Keratinocyte (primary cell): ENCODE results near the gene CCDC32. TPM values are rescaled to one million over a fixed set of nuclear protein-coding genes. Genes with fewer than 3 reads are reported as not detected.

Experiments used
- DNase-seq: peaks from one replicate; pipeline ENCODE4 v3.0.0-alpha.2; 2011; ENCODE audit warnings: low read depth, missing footprints, low spot score
- FAIRE-seq: peaks from 2 replicates; lab custom pipeline; 2011; peaks lifted over from hg19 to GRCh38; lab: Jason Lieb, UNC
- H2AFZ ChIP-seq: 2 replicates; pipeline ENCODE4 v1.6.0; 2012; ENCODE audit warnings: low read length, control low read depth, inconsistent platforms; ENCODE audit not compliant: control insufficient read depth
- H3K27ac ChIP-seq: 2 replicates; pipeline ENCODE4 v1.5.1; 2011; ENCODE audit warnings: low read length; ENCODE audit not compliant: control insufficient read depth, insufficient read depth
- H3K27me3 ChIP-seq: 3 replicates; pipeline ENCODE4 v1.6.0; 2011; ENCODE audit warnings: low read length; ENCODE audit not compliant: control insufficient read depth, insufficient read depth; ENCODE audit errors: extremely low read depth
- H3K36me3 ChIP-seq, 2 experiments: 2 replicates in 1 of 2; 3 replicates in 1 of 2; pipeline ENCODE4 v1.5.1; 2011; ENCODE audit warnings: low read length in 2 of 2, mild to moderate bottlenecking in 1 of 2; ENCODE audit not compliant: control insufficient read depth in 2 of 2, insufficient read depth in 2 of 2; ENCODE audit errors: extremely low read depth in 1 of 2
- H3K4me1 ChIP-seq: 3 replicates; pipeline ENCODE4 v1.5.1; 2011; ENCODE audit warnings: low read length; ENCODE audit not compliant: control insufficient read depth, insufficient read depth; ENCODE audit errors: extremely low read depth
- H3K4me2 ChIP-seq: 3 replicates; pipeline ENCODE4 v1.6.0; 2011; ENCODE audit warnings: low read depth, low read length; ENCODE audit not compliant: control insufficient read depth, insufficient read depth; ENCODE audit errors: extremely low read depth
- H3K4me3 ChIP-seq, 3 experiments: fragments of 200-600 bp in 1 of 3; sonication (generic) in 1 of 3; 2 replicates in 2 of 3; 3 replicates in 1 of 3; pipeline ENCODE4 v1.5.1; 2011 to 2016; ENCODE audit warnings: low read length in 3 of 3, mild to moderate bottlenecking in 3 of 3, control low read depth in 2 of 3, inconsistent platforms in 1 of 3, low read depth in 1 of 3, mixed read lengths in 1 of 3, mixed run types in 1 of 3, moderate library complexity in 1 of 3; ENCODE audit not compliant: control insufficient read depth in 2 of 3, insufficient read depth in 2 of 3; ENCODE audit errors: extremely low read depth in 1 of 3
- H3K79me2 ChIP-seq: 2 replicates; pipeline ENCODE4 v1.6.0; 2012; ENCODE audit warnings: low read length; ENCODE audit not compliant: control insufficient read depth, insufficient read depth
- H3K9ac ChIP-seq: 3 replicates; pipeline ENCODE4 v1.6.0; 2011; ENCODE audit warnings: low read length; ENCODE audit not compliant: control insufficient read depth, insufficient read depth; ENCODE audit errors: extremely low read depth
- H3K9me1 ChIP-seq: 3 replicates; pipeline ENCODE4 v1.6.0; 2011; ENCODE audit warnings: low read length; ENCODE audit not compliant: control insufficient read depth, insufficient read depth; ENCODE audit errors: extremely low read depth
- H3K9me3 ChIP-seq: 2 replicates; pipeline ENCODE4 v1.5.1; 2012; ENCODE audit warnings: low read depth, low read length; ENCODE audit not compliant: control insufficient read depth
- H4K20me1 ChIP-seq: 3 replicates; pipeline ENCODE4 v1.6.0; 2011; ENCODE audit warnings: low read length; ENCODE audit not compliant: control insufficient read depth, insufficient read depth; ENCODE audit errors: extremely low read depth
- CTCF ChIP-seq, 3 experiments: IDR thresholded peaks in 1 of 3; conservative IDR thresholded peaks in 1 of 3; optimal IDR thresholded peaks in 1 of 3; 2 replicates in 2 of 3; 3 replicates in 1 of 3; pipeline versions ENCODE3 to v1.5.1; 2011; ENCODE audit warnings: low read length in 3 of 3, mild to moderate bottlenecking in 3 of 3, moderate library complexity in 2 of 3, control low read depth in 1 of 3, inconsistent platforms in 1 of 3; ENCODE audit not compliant: insufficient read depth in 2 of 3; ENCODE audit errors: extremely low read depth in 1 of 3
- EZH2 ChIP-seq: IDR thresholded peaks from one replicate; pipeline ENCODE4 v1.6.1; 2012; ENCODE audit warnings: inconsistent platforms, mild to moderate bottlenecking, low read length, moderate library complexity
- dilution Hi-C: fragments of 300-500 bp; cut with MboI; formaldehyde crosslinking; loops from one replicate; pipeline ENCODE4 v1.7.0; 2020; ENCODE audit warnings: low sequenced_read_pairs; ENCODE audit not compliant: extremely low pct_ligation_motif_present
- polyA plus RNA-seq, 5 experiments: library from polyadenylated mRNA; depleted of rRNA in 3 of 5; stranded (reverse) in 3 of 5; stranded (forward) in 1 of 5; unstranded in 1 of 5; fragments of >200 nt; gene quantifications; 1 replicate in 1 of 5; 2 replicates in 3 of 5; 3 replicates in 1 of 5; pipeline versions ENCODE4 v1.2.1 to v1.2.3, GENCODE V29; 2011 to 2012; ENCODE audit warnings: missing spikeins in 2 of 5, low read depth in 1 of 5, low replicate concordance in 1 of 5

CCDC32 gene
- polyA plus RNA-seq, 1 donor (not counting 4 experiments of a cell fraction or from before 2014, with no cell fraction given): 18.0 TPM

- H3K27me3 ChIP-seq: no peaks in the 10 kb centered on the region
- no peak overlapping the region for H3K4me2 ChIP-seq
- H2AFZ ChIP-seq: no peak overlapping the region
- no peak for TF ChIP-seq CTCF (optimal IDR thresholded peaks at IDR 0.05 in 1 of 3, IDR thresholded peaks at IDR 0.05 in 1 of 3, conservative IDR thresholded peaks at IDR 0.05 in 1 of 3; ENCODE audit: extremely low read depth in 1 of 3, insufficient read depth in 2 of 3, low read length in 3 of 3)
- no peak for TF ChIP-seq EZH2
- peaks cover 2% of the 10 kb centered on the region for H3K9me1 ChIP-seq
- no peaks in the 10 kb centered on the region for H3K4me1 ChIP-seq
- no peaks in the 10 kb centered on the region for H3K9me3 ChIP-seq
- H3K36me3 ChIP-seq: peaks cover 5 to 7% of the 10 kb centered on the region in 2 experiments
- no peak overlapping the region for H3K27ac ChIP-seq
- no peak for FAIRE-seq
- no peaks in the 10 kb centered on the region for H3K79me2 ChIP-seq
- no peak for DNase-seq
- H4K20me1 ChIP-seq: no peaks in the 10 kb centered on the region
- dilution Hi-C loops: no loop called here
- H3K4me3 ChIP-seq: no peak overlapping the region
- H3K9ac ChIP-seq: no peak overlapping the region
These were observed 14.4 kb downstream of the CCDC32 start for GRCh38 chr15:40550341-40551037.

DNA sequence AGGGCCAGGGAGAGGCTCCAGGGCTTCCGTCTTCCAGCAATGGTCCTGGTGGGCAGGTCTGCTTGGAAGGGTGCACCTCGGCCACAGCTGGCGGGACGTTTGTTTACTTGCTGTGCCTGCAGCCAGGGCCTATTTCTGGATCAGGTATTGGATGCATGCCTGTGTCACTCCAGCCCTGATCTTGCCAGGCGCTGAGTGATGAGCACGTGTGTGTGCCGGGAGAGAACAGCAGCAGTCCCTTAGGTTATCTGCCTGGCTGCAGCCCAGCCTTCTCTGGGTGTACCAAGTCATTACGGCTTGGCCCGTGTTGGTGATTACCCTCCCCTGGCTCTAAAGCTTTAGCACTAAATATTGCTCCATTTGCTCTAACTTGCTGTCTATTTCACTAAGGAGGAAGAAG, 14.9 kb downstream of the CCDC32 start:
- Histone ChIP-seq H4K20me1 (no peaks in the 10 kb centered on the region), H3K36me3 (peaks cover 5 to 7% of the 10 kb centered on the region in 2 experiments), H3K4me2 (no peak overlapping the region), H3K27me3 (no peaks in the 10 kb centered on the region), H3K4me1 (no peaks in the 10 kb centered on the region), H3K9me3 (no peaks in the 10 kb centered on the region), H3K9ac (no peak overlapping the region), H2AFZ (no peak overlapping the region), H3K27ac (no peak overlapping the region), H3K4me3 (no peak overlapping the region), H3K79me2 (no peaks in the 10 kb centered on the region), H3K9me1 (peaks cover 2% of the 10 kb centered on the region)
- dilution Hi-C loops: no loop called here
- DNase-seq (no peak), FAIRE-seq (no peak)
- TF ChIP-seq CTCF (optimal IDR thresholded peaks at IDR 0.05 in 1 of 3, IDR thresholded peaks at IDR 0.05 in 1 of 3, conservative IDR thresholded peaks at IDR 0.05 in 1 of 3; ENCODE audit: extremely low read depth in 1 of 3, insufficient read depth in 2 of 3, low read length in 3 of 3) (no peak), EZH2 (no peak)
